Stimulated activated CD4-positive, alpha-beta T cell treated with anti-CD3 and anti-CD28 coated beads, Interleukin-15, amount 100 ng/mL, for 1 hour (primary cell): ENCODE data around the gene SUGP2.
A peak's percentile ranks its signal among the peaks of the same experiment; 100 is the strongest.

Source experiments
- DNase-seq, 2 donors: peaks; one replicate each; pipeline ENCODE4 v3.0.0-alpha.2; 2020; ENCODE audit warnings: low read depth in 1 of 2, low spot score in 1 of 2

Gene SUGP2

GRCh38 chr19:19059837-19060611, 26.7 kb upstream of the SUGP2 start:
- DNase-seq: no peak

GRCh38 chr19:19059018-19059836, 25.9 kb upstream of the SUGP2 start:
- DNase-seq: no peak

- no peak for DNase-seq
Observed at GRCh38 chr19:19057720-19058119, 24.4 kb upstream of the SUGP2 start.

GRCh38 chr19:19057317-19057716, 24.0 kb upstream of the SUGP2 start:
- DNase-seq: no peak

GRCh38 chr19:19056636-19057275, 23.4 kb upstream of the SUGP2 start:
- no peak for DNase-seq

- no peak for DNase-seq
Observed at GRCh38 chr19:19055701-19056100, 22.4 kb upstream of the SUGP2 start.

GRCh38 chr19:19054939-19055440, 21.7 kb upstream of the SUGP2 start:
- DNase-seq: no peak

- no peak for DNase-seq
Observed at GRCh38 chr19:19054315-19054938, 21.1 kb upstream of the SUGP2 start.

GRCh38 chr19:19053508-19054314, 20.4 kb upstream of the SUGP2 start:
- peak; percentile 32 to 36 for DNase-seq

- DNase-seq: no peak
Observed at GRCh38 chr19:19052921-19053320, 19.6 kb upstream of the SUGP2 start.

- no peak for DNase-seq
Observed at GRCh38 chr19:19051478-19052213, 18.3 kb upstream of the SUGP2 start.

- no peak for DNase-seq
Observed at GRCh38 chr19:19050731-19051130, 17.4 kb upstream of the SUGP2 start.

- no peak for DNase-seq
Observed at GRCh38 chr19:19050104-19050503, 16.8 kb upstream of the SUGP2 start.

- no peak for DNase-seq
Observed at GRCh38 chr19:19049406-19049805, 16.1 kb upstream of the SUGP2 start.

- DNase-seq: no peak
Observed at GRCh38 chr19:19043881-19044280, 10.6 kb upstream of the SUGP2 start.

- no peak for DNase-seq
Observed at GRCh38 chr19:19043481-19043880, 10.2 kb upstream of the SUGP2 start.

GRCh38 chr19:19042732-19043280, 9.5 kb upstream of the SUGP2 start:
- no peak for DNase-seq

GRCh38 chr19:19040417-19040816, 7.1 kb upstream of the SUGP2 start:
- no peak for DNase-seq

- no peak for DNase-seq
Observed at GRCh38 chr19:19039901-19040300, 6.6 kb upstream of the SUGP2 start.
